Measurements from ENCODE around the gene OLFML1.

- TF ChIP-seq CTCF (IDR thresholded peaks at IDR 0.05), result no peak
- TF ChIP-seq POLR2A (IDR thresholded peaks at IDR 0.05), result no peak
Measured at GRCh38 chr11:7523416-7524210, 38.3 kb downstream of the OLFML1 start.

Data from right lobe of liver (tissue), 4 donors.